Activated CD8-positive, alpha-beta memory T cell treated with anti-CD3 and anti-CD28 coated beads, Interleukin-2, amount 10 ng/mL, durations not matched to agents 7 days and 5 days (primary cell): ENCODE results near the gene BORCS6. TPM values are rescaled to one million over a fixed set of nuclear protein-coding genes. Genes with fewer than 3 reads are reported as not detected.
A peak's percentile ranks its signal among the peaks of the same experiment; 100 is the strongest.
"Not testable (repeated sequence)": the region's sequence is repeated elsewhere in the genome, so short reads cannot be mapped to it uniquely, and the experiment has no call there.

Experiments used
- ATAC-seq: fragments of 150-1000 bp; cut with Tn5 transposase; one replicate; pipeline ENCODE4 v1.10.0; 2021; ENCODE audit warnings: moderate library complexity
- CTCF ChIA-PET: fragments of 350-600 bp; sonication (Branson Sonifier 250); formaldehyde crosslinking; loops from one replicate; lab custom pipeline; 2021; ENCODE audit warnings: antibody characterized with exemption; lab: Charles Lee
- DNase-seq: peaks from one replicate; pipeline ENCODE4 v3.0.0-alpha.2; 2020
- H3K27ac Mint-ChIP-seq: one replicate; pipeline ENCODE4 v1.8.0; 2021; ENCODE audit warnings: mild to moderate bottlenecking, mixed read lengths
- H3K27me3 Mint-ChIP-seq: one replicate; pipeline ENCODE4 v1.8.0; 2021; ENCODE audit warnings: mixed read lengths
- H3K36me3 Mint-ChIP-seq: one replicate; pipeline ENCODE4 v1.8.0; 2021; ENCODE audit warnings: mild to moderate bottlenecking, mixed read lengths
- H3K4me1 Mint-ChIP-seq: one replicate; pipeline ENCODE4 v1.8.0; 2021; ENCODE audit warnings: mixed read lengths
- H3K4me3 Mint-ChIP-seq: one replicate; pipeline ENCODE4 v1.8.0; 2021; ENCODE audit warnings: mild to moderate bottlenecking, moderate library complexity, mixed read lengths
- H3K9me3 Mint-ChIP-seq: one replicate; pipeline ENCODE4 v1.8.0; 2022; ENCODE audit warnings: low read depth, mixed read lengths
- total RNA-seq, 2 experiments: library from RNA; stranded (reverse); gene quantifications; one replicate each; pipeline ENCODE4 v1.2.3, GENCODE V29; 2021

Gene BORCS6
- total RNA-seq, 2 experiments from 2014 or later, result 14.9 to 16.8 TPM

GRCh38 chr17:8223356-8224126, 33.6 kb upstream of the BORCS6 start:
- Mint-ChIP-seq H3K27ac (peak overlapping the region; percentile 97), H3K36me3 (peaks cover 20% of the 10 kb centered on the region), H3K9me3 (no peaks in the 10 kb centered on the region), H3K27me3 (no peaks in the 10 kb centered on the region), H3K4me1 (peaks cover 49% of the 10 kb centered on the region), H3K4me3 (peak overlapping the region; percentile 95)
- peak; percentile 81 for DNase-seq
- ATAC-seq, result peak; percentile 17
- CTCF ChIA-PET, result interaction anchor here (0.6 to 8.6 kb wide), 20 partner anchors 10 to 388 kb away, joined by 3 to 124 read pairs (median 5); partner anchors contain the start of genes ALOXE3, AURKB, BORCS6 and CTC1

GRCh38 chr17:8222630-8223355, 32.8 kb upstream of the BORCS6 start:
- CTCF ChIA-PET, result interaction anchor here (0.6 to 8.6 kb wide), 21 partner anchors 9 to 1060 kb away, joined by 3 to 124 read pairs (median 9); partner anchors contain the start of genes ALOXE3, AURKB, BORCS6 and CTC1
- H3K4me1 Mint-ChIP-seq, result peaks cover 51% of the 10 kb centered on the region
- peak overlapping the region; percentile 95 for H3K4me3 Mint-ChIP-seq
- peak; percentile 94 for DNase-seq
- H3K27me3 Mint-ChIP-seq, result no peaks in the 10 kb centered on the region
- peaks cover 16% of the 10 kb centered on the region for H3K36me3 Mint-ChIP-seq
- H3K9me3 Mint-ChIP-seq, result no peaks in the 10 kb centered on the region
- H3K27ac Mint-ChIP-seq, result peak overlapping the region; percentile 97
- ATAC-seq, result peak; percentile 52

GRCh38 chr17:8222380-8222629, 32.3 kb upstream of the BORCS6 start:
- CTCF ChIA-PET, result interaction anchor here (0.6 to 8.6 kb wide), 19 partner anchors 11 to 1060 kb away, joined by 3 to 124 read pairs (median 9); partner anchors contain the start of genes ALOXE3, AURKB, BORCS6 and CTC1
- H3K27me3 Mint-ChIP-seq, result no peaks in the 10 kb centered on the region
- H3K36me3 Mint-ChIP-seq, result peaks cover 11% of the 10 kb centered on the region
- H3K4me1 Mint-ChIP-seq, result peaks cover 48% of the 10 kb centered on the region
- H3K9me3 Mint-ChIP-seq, result no peaks in the 10 kb centered on the region
- DNase-seq (peak; percentile 92), ATAC-seq (peak; percentile 57)
- H3K27ac Mint-ChIP-seq, result peak overlapping the region; percentile 97
- peak overlapping the region; percentile 95 for H3K4me3 Mint-ChIP-seq

- Mint-ChIP-seq H3K36me3 (peaks cover 7% of the 10 kb centered on the region), H3K27me3 (no peaks in the 10 kb centered on the region), H3K4me1 (peaks cover 44% of the 10 kb centered on the region), H3K4me3 (peak overlapping the region; percentile 95), H3K27ac (peak overlapping the region; percentile 97), H3K9me3 (no peaks in the 10 kb centered on the region)
- CTCF ChIA-PET, result interaction anchor here (1.0 to 8.6 kb wide), 16 partner anchors 11 to 103 kb away, joined by 3 to 124 read pairs (median 15); partner anchors contain the start of genes ALOXE3, AURKB, BORCS6 and CTC1
- peak; percentile 93 for DNase-seq
- peak; percentile 59 for ATAC-seq
Measured at GRCh38 chr17:8221663-8222379, 31.8 kb upstream of the BORCS6 start.

- peaks cover 2% of the 10 kb centered on the region for H3K36me3 Mint-ChIP-seq
- no peaks in the 10 kb centered on the region for H3K27me3 Mint-ChIP-seq
- no peaks in the 10 kb centered on the region for H3K9me3 Mint-ChIP-seq
- H3K27ac Mint-ChIP-seq, result peak overlapping the region; percentile 97
- CTCF ChIA-PET, result interaction anchor here (1.0 to 8.6 kb wide), 16 partner anchors 10 to 156 kb away, joined by 3 to 124 read pairs (median 15); partner anchors contain the start of genes ALOXE3, AURKB, BORCS6 and CTC1
- peaks cover 36% of the 10 kb centered on the region for H3K4me1 Mint-ChIP-seq
- ATAC-seq, result peak; percentile 20
- DNase-seq, result peak; percentile 93
- H3K4me3 Mint-ChIP-seq, result peak overlapping the region; percentile 95
Measured at GRCh38 chr17:8220783-8221662, 31.0 kb upstream of the BORCS6 start.

- H3K27me3 Mint-ChIP-seq, H3K4me3 Mint-ChIP-seq, ATAC-seq, H3K9me3 Mint-ChIP-seq, H3K27ac Mint-ChIP-seq, DNase-seq: not testable (repeated sequence)
- CTCF ChIA-PET, result interaction anchor here (0.8 kb wide), 1 partner anchor 10 kb away, joined by 3 read pairs; no protein-coding TSS in a partner anchor
- Mint-ChIP-seq H3K36me3 (peaks cover 12% of the 10 kb centered on the region), H3K4me1 (peaks cover 16% of the 10 kb centered on the region)
Measured at GRCh38 chr17:8214000-8214399, 24.0 kb upstream of the BORCS6 start.

GRCh38 chr17:8212312-8213180, 22.6 kb upstream of the BORCS6 start:
- Mint-ChIP-seq H3K4me3 (no peak overlapping the region), H3K4me1 (peaks cover 21% of the 10 kb centered on the region), H3K27me3 (no peaks in the 10 kb centered on the region), H3K27ac (no peak overlapping the region), H3K9me3 (no peaks in the 10 kb centered on the region), H3K36me3 (peaks cover 18% of the 10 kb centered on the region)
- CTCF ChIA-PET, result interaction anchor here (0.9 to 2.7 kb wide), 3 partner anchors 9 to 139 kb away, joined by 3 to 25 read pairs (median 3); no protein-coding TSS in a partner anchor
- DNase-seq, result no peak
- ATAC-seq, result no peak

GRCh38 chr17:8210761-8211458, 20.9 kb upstream of the BORCS6 start:
- Mint-ChIP-seq H3K4me1 (peaks cover 33% of the 10 kb centered on the region), H3K27me3 (no peaks in the 10 kb centered on the region), H3K27ac (peak overlapping the region; percentile 99), H3K4me3 (peak overlapping the region; percentile 100), H3K36me3 (peaks cover 34% of the 10 kb centered on the region), H3K9me3 (no peaks in the 10 kb centered on the region)
- CTCF ChIA-PET, result interaction anchor here (0.9 to 2.9 kb wide), 20 partner anchors 10 to 137 kb away, joined by 3 to 25 read pairs (median 5); partner anchors contain the start of genes BORCS6 and SLC25A35
- no peak for ATAC-seq
- DNase-seq, result no peak

GRCh38 chr17:8209907-8210760, 20.2 kb upstream of the BORCS6 start, which contains the start of gene AURKB:
TSS of gene AURKB (minus strand) at chr17:8210575. CDS start at chr17:8210224, 351 bp downstream.
- DNase-seq, result peak; percentile 97
- Mint-ChIP-seq H3K4me3 (peak within 1 kb of the TSS; percentile 100), H3K27ac (peak within 1 kb of the TSS; percentile 99), H3K36me3 (peaks cover 38% of the 10 kb centered on the region), H3K4me1 (peaks cover 35% of the 10 kb centered on the region), H3K9me3 (no peaks in the 10 kb centered on the region), H3K27me3 (no peaks in the 10 kb centered on the region)
- ATAC-seq, result peak; percentile 99
- CTCF ChIA-PET, result interaction anchor here (0.9 to 2.9 kb wide), 19 partner anchors 9 to 91 kb away, joined by 3 to 25 read pairs (median 5); partner anchors contain the start of genes BORCS6 and SLC25A35

GRCh38 chr17:8206536-8206935, 16.6 kb upstream of the BORCS6 start:
- Mint-ChIP-seq H3K27ac (peak overlapping the region; percentile 8), H3K4me1 (peaks cover 39% of the 10 kb centered on the region), H3K36me3 (peaks cover 60% of the 10 kb centered on the region), H3K4me3 (no peak overlapping the region), H3K27me3 (no peaks in the 10 kb centered on the region), H3K9me3 (no peaks in the 10 kb centered on the region)
- no peak for ATAC-seq
- CTCF ChIA-PET, result interaction anchor here (0.7 to 1.3 kb wide), 2 partner anchors 15 to 20 kb away, joined by 3 to 6 read pairs; no protein-coding TSS in a partner anchor
- no peak for DNase-seq
